NCI-H2227 (cell line): ENCODE data around the gene P3H2.

Experiments used
- DNase-seq: peaks from one replicate; lab custom pipeline; 2025; ENCODE audit not compliant: unreplicated experiment; lab: John Stamatoyannopoulos, UW

P3H2 gene

DNA sequence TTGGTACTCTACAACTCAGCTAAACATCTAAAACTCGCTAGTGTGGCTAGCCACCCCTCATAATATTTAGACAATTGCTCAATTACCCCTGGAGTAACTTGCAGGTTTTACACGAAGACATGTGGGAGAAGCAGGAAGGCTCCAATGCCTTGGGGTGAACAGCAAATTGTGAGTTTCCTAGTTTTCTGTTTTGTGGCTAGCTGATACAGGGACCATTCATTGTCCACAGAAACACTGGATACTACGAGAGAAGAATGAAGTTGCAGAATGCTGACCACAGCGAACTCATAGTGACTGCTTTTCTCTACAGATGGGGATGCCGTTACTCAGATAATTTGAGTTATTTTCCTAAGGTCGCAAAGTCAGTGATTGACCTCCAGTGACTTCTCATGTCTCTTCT is 212.9 kb downstream of the P3H2 start:
- no peak for DNase-seq
